Activated CD4-positive, alpha-beta T cell treated with anti-CD3 and anti-CD28 coated beads, Interleukin-2, Interleukin-4, amounts not matched to agents 100 ng/mL and 50 ng/mL, durations not matched to agents 16 hours and 8 hours (primary cell): ENCODE data around the gene CLEC2L.
"Not testable (repeated sequence)": the region's sequence is repeated elsewhere in the genome, so short reads cannot be mapped to it uniquely, and the experiment has no call there.

Experiments used
- DNase-seq: peaks from one replicate; pipeline ENCODE4 v3.0.0-alpha.2; 2020; ENCODE audit warnings: low spot score

Gene CLEC2L

GRCh38 chr7:139523968-139524815 lies 707 bp downstream of the CLEC2L start:
- no peak for DNase-seq

GRCh38 chr7:139525239-139525638 lies 1.8 kb downstream of the CLEC2L start:
- no peak for DNase-seq

GRCh38 chr7:139525750-139526149 lies 2.3 kb downstream of the CLEC2L start:
- DNase-seq: no peak

- DNase-seq: no peak
Measured at GRCh38 chr7:139526578-139527544, 3.4 kb downstream of the CLEC2L start.

- no peak for DNase-seq
Measured at GRCh38 chr7:139531094-139531493, 7.6 kb downstream of the CLEC2L start.

- DNase-seq: no peak
Measured at GRCh38 chr7:139532636-139533155, 9.2 kb downstream of the CLEC2L start.

- DNase-seq: no peak
Measured at GRCh38 chr7:139534096-139534495, 10.6 kb downstream of the CLEC2L start.

- no peak for DNase-seq
Measured at GRCh38 chr7:139534966-139535651, 11.6 kb downstream of the CLEC2L start.

- DNase-seq: no peak
Measured at GRCh38 chr7:139536152-139536551, 12.7 kb downstream of the CLEC2L start.

GRCh38 chr7:139538881-139539635 lies 15.6 kb downstream of the CLEC2L start:
- no peak for DNase-seq

- DNase-seq: no peak
Measured at GRCh38 chr7:139540203-139540602, 16.7 kb downstream of the CLEC2L start.

- DNase-seq: no peak
Measured at GRCh38 chr7:139541600-139542307, 18.3 kb downstream of the CLEC2L start.

- no peak for DNase-seq
Measured at GRCh38 chr7:139542308-139543151, 19.0 kb downstream of the CLEC2L start.

- no peak for DNase-seq
Measured at GRCh38 chr7:139543801-139544603, 20.5 kb downstream of the CLEC2L start.

GRCh38 chr7:139544645-139545044 lies 21.2 kb downstream of the CLEC2L start:
- DNase-seq: no peak

GRCh38 chr7:139548302-139549028 lies 25.0 kb downstream of the CLEC2L start:
- DNase-seq: no peak

GRCh38 chr7:139553991-139554700 lies 30.7 kb downstream of the CLEC2L start:
- DNase-seq: not testable (repeated sequence)
